ENCODE results near the gene PGM3.

- TF ChIP-seq ZNF70 (CRISPR knock-in tag; IDR thresholded peaks at IDR 0.05) (no peak), TSHZ2 (CRISPR knock-in tag; IDR thresholded peaks at IDR 0.05) (no peak), CSDC2 (CRISPR knock-in tag; IDR thresholded peaks at IDR 0.05) (no peak), ZFP30 (CRISPR knock-in tag; IDR thresholded peaks at IDR 0.05) (no peak), PATZ1 (CRISPR knock-in tag; IDR thresholded peaks at IDR 0.05; ENCODE audit: borderline replicate concordance) (no peak), ZFP3 (CRISPR knock-in tag; IDR thresholded peaks at IDR 0.05) (no peak), TCF4 (CRISPR knock-in tag; IDR thresholded peaks at IDR 0.05; ENCODE audit: borderline replicate concordance) (no peak), SNAI2 (CRISPR knock-in tag; IDR thresholded peaks at IDR 0.05) (no peak), PPARA (CRISPR knock-in tag; IDR thresholded peaks at IDR 0.05; ENCODE audit: borderline replicate concordance) (no peak), CREB5 (CRISPR knock-in tag; IDR thresholded peaks at IDR 0.05; ENCODE audit: low read depth) (no peak), ARNTL (CRISPR knock-in tag; IDR thresholded peaks at IDR 0.05; ENCODE audit: borderline replicate concordance, low read depth) (no peak), RARB (CRISPR knock-in tag; IDR thresholded peaks at IDR 0.05) (no peak)
These were observed 28.2 kb upstream of the PGM3 start for GRCh38 chr6:83221276-83221675.
